Psoas muscle (tissue), 8 donors: ENCODE measurements around the gene TNNT1. TPM values are rescaled to one million over a fixed set of nuclear protein-coding genes. Genes with fewer than 3 reads are reported as not detected.

Experiments
- ATAC-seq, 4 donors: fragments of 200-7000 bp; cut with Tn5 transposase; one replicate each; pipeline ENCODE4 v1.9.1; 2020; ENCODE audit warnings: moderate library complexity in 3 of 4, mild to moderate bottlenecking in 2 of 4
- DNase-seq, 2 donors: peaks; one replicate each; pipeline ENCODE4 v3.0.0-alpha.2; 2020
- H3K27ac ChIP-seq: fragments of 200-600 bp; one replicate; pipeline ENCODE4 v1.8.0; 2022
- H3K27me3 ChIP-seq, 3 donors: fragments of 200-600 bp in 1 of 3; one replicate each; pipeline versions ENCODE4 v1.6.1 to v1.8.0; 2013 to 2022; ENCODE audit warnings: low read length in 2 of 3, mild to moderate bottlenecking in 2 of 3, moderate library complexity in 1 of 3; ENCODE audit not compliant: insufficient read depth in 3 of 3
- H3K36me3 ChIP-seq, 2 donors: fragments of 200-600 bp in 1 of 2; one replicate each; pipeline versions ENCODE4 v1.6.1 to v1.8.0; 2013 to 2022; ENCODE audit warnings: low read depth in 1 of 2, mild to moderate bottlenecking in 1 of 2, moderate library complexity in 1 of 2; ENCODE audit not compliant: insufficient read depth in 1 of 2
- H3K4me1 ChIP-seq: fragments of 200-600 bp; one replicate; pipeline ENCODE4 v1.8.0; 2022
- H3K4me3 ChIP-seq: fragments of 200-600 bp; one replicate; pipeline ENCODE4 v1.8.0; 2022; ENCODE audit warnings: mild to moderate bottlenecking
- H3K9me3 ChIP-seq: fragments of 200-600 bp; one replicate; pipeline ENCODE4 v1.8.0; 2022
- WGBS, 3 donors: extraction: QIAGEN DNeasy Blood & Tissue Kit; methylation state at CpG; one replicate each; pipeline versions ENCODE4 v1.1.6 to v1.1.7; 2013; 5-methylcytosine and 5-hydroxymethylcytosine counted together
- intact Hi-C, 2 donors: fragments of 100-400 bp; cut with DNase I; formaldehyde crosslinking; loops; one replicate each; pipeline versions ENCODE4 v1.11.0 to v1.14.2; 2022
- polyA plus RNA-seq, 3 donors: library from polyadenylated mRNA; stranded (reverse); fragments of 200-250 nt; gene quantifications; one replicate each; pipeline ENCODE4 v1.2.3, GENCODE V29; 2013
- total RNA-seq, 4 donors: library from RNA; stranded (reverse); fragmentation: NEBNext Ultra II Directional in 2 of 4; extraction: Animal tissue kit (Norgen Biotek cat#: 25700) in 2 of 4; gene quantifications; one replicate each; pipeline versions ENCODE4 v1.2.1 to v1.2.4, GENCODE V29; 2021 to 2023
- TF ChIP-seq, protein P1 (sequence below): fragments of 200-600 bp; IDR thresholded peaks from one replicate; pipeline ENCODE4 v1.8.0; 2022; ENCODE audit warnings: antibody characterized with exemption
- donor health status: healthy with polysubstance abuse.
- donor health status: DM: no; HTN: no; CAD: no; lungs with moderate emphysema.
- donor health status: Bipolar disorder and iron deficiency.
- donor health status: healthy.
- donor health status: DM: yes; HTN: yes; CAD: no.
- donor health status: DM: no; HTN: no; CAD: no.
- donor health status: DM: no; HTN: no; CAD: no.
- donor health status: DM: yes; HTN: yes; CAD: no.

The TNNT1 gene
- total and polyA plus RNA-seq, 7 donors, result 4,522 to 12,694 (median 9,346) TPM

DNA sequence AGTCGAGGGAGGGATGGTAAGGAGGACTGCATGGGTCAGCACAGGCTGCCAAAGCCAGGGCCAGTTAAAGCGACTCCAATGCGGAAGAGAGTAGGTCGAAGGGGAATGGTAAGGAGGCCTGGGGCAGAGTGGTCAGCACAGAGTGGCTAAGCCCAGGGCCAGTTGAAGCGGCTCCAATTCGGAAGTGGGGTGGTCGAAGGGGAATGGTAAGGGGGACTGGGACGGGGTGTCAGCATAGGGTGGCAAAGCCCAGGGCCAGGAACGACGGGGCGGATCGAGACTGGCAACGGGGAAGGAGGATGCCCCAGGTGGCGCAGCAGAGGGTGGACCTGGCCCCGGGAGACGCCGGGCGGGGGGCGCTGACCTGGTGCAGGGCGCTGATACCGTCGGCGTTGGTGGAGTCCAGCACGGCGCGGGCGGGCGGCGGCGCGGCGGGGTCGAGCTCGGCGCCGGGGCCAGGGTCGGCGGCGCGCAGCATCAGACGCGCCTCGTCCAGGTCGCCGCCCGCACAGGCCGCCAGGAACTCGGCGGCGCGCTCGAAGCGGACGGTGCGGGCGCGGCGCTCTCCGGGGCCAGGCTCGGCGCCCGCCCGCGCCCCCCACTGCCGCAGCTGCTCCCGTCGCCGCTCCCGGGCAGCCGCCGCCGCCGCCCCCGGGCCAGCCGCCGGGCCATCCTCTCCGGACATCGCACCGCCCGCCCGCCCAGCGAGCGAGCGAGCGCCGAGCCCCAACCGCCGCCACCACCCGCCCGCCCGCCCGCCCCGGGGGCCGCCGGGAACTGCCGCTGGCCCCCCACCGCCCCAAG lies 31.9 kb downstream of the TNNT1 start, which contains the start of gene PPP1R12C:
TSS of gene PPP1R12C (minus strand) at position 779 of the 804 bp plus-strand sequence. CDS start at position 685, 94 bp downstream.
- peak within 1 kb of the TSS; percentile 83 for H3K27ac ChIP-seq
- H3K4me1 ChIP-seq, result peaks cover 15% of the 10 kb centered on the region
- peaks cover 0 to 3% of the 10 kb centered on the region in 2 donors for H3K36me3 ChIP-seq
- WGBS, 3 donors, result 1% methylated on average over 27 to 97 of the region's 97 CpGs
- no peaks in the 10 kb centered on the region for H3K9me3 ChIP-seq
- peak within 1 kb of the TSS; percentile 89 for H3K4me3 ChIP-seq
- no peaks in the 10 kb centered on the region for H3K27me3 ChIP-seq
- intact Hi-C loops, result no loop called here
- TF ChIP-seq, protein P1, sequence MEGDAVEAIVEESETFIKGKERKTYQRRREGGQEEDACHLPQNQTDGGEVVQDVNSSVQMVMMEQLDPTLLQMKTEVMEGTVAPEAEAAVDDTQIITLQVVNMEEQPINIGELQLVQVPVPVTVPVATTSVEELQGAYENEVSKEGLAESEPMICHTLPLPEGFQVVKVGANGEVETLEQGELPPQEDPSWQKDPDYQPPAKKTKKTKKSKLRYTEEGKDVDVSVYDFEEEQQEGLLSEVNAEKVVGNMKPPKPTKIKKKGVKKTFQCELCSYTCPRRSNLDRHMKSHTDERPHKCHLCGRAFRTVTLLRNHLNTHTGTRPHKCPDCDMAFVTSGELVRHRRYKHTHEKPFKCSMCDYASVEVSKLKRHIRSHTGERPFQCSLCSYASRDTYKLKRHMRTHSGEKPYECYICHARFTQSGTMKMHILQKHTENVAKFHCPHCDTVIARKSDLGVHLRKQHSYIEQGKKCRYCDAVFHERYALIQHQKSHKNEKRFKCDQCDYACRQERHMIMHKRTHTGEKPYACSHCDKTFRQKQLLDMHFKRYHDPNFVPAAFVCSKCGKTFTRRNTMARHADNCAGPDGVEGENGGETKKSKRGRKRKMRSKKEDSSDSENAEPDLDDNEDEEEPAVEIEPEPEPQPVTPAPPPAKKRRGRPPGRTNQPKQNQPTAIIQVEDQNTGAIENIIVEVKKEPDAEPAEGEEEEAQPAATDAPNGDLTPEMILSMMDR, result no peak
- ATAC-seq, result peak in 2 of 4 donors; percentile 0
- DNase-seq, result peak; percentile 52 to 68

DNA sequence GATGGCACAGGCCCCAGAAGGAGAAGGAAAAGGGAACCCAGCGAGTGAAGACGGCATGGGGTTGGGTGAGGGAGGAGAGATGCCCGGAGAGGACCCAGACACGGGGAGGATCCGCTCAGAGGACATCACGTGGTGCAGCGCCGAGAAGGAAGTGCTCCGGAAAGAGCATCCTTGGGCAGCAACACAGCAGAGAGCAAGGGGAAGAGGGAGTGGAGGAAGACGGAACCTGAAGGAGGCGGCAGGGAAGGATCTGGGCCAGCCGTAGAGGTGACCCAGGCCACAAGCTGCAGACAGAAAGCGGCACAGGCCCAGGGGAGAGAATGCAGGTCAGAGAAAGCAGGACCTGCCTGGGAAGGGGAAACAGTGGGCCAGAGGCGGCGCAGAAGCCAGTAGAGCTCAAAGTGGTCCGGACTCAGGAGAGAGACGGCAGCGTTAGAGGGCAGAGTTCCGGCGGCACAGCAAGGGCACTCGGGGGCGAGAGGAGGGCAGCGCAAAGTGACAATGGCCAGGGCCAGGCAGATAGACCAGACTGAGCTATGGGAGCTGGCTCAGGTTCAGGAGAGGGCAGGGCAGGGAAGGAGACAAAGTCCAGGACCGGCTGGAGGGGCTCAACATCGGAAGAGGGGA lies 32.7 kb downstream of the TNNT1 start:
- peak; percentile 65 to 80 for DNase-seq
- 2 to 4% (median 4%) methylated on average over 25 of the region's 25 CpGs for WGBS, 3 donors
- no peaks in the 10 kb centered on the region for H3K9me3 ChIP-seq
- peak in 1 of 4 donors; percentile 7 for ATAC-seq
- peak overlapping the region; percentile 83 for H3K27ac ChIP-seq
- H3K4me1 ChIP-seq, result peaks cover 15% of the 10 kb centered on the region
- H3K36me3 ChIP-seq, result peaks cover 0 to 3% of the 10 kb centered on the region in 2 donors
- intact Hi-C loops, result no loop called here
- H3K27me3 ChIP-seq, result no peaks in the 10 kb centered on the region
- TF ChIP-seq, protein P1, result no peak
- H3K4me3 ChIP-seq, result peak overlapping the region; percentile 89

DNA sequence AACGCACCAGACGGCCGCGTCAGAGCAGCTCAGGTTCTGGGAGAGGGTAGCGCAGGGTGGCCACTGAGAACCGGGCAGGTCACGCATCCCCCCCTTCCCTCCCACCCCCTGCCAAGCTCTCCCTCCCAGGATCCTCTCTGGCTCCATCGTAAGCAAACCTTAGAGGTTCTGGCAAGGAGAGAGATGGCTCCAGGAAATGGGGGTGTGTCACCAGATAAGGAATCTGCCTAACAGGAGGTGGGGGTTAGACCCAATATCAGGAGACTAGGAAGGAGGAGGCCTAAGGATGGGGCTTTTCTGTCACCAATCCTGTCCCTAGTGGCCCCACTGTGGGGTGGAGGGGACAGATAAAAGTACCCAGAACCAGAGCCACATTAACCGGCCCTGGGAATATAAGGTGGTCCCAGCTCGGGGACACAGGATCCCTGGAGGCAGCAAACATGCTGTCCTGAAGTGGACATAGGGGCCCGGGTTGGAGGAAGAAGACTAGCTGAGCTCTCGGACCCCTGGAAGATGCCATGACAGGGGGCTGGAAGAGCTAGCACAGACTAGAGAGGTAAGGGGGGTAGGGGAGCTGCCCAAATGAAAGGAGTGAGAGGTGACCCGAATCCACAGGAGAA lies 33.5 kb downstream of the TNNT1 start:
- intact Hi-C loops, result no loop called here
- Histone ChIP-seq H3K4me1 (peaks cover 15% of the 10 kb centered on the region), H3K27ac (peak overlapping the region; percentile 83), H3K9me3 (no peaks in the 10 kb centered on the region), H3K27me3 (no peaks in the 10 kb centered on the region), H3K36me3 (peaks cover 0 to 3% of the 10 kb centered on the region in 2 donors), H3K4me3 (peak overlapping the region; percentile 89)
- DNase-seq, result peak in 1 of 2 donors; percentile 34
- no peak for ATAC-seq
- TF ChIP-seq, protein P1, result no peak
- 51 to 53% (median 53%) methylated on average over 13 of the region's 13 CpGs for WGBS, 3 donors

DNA sequence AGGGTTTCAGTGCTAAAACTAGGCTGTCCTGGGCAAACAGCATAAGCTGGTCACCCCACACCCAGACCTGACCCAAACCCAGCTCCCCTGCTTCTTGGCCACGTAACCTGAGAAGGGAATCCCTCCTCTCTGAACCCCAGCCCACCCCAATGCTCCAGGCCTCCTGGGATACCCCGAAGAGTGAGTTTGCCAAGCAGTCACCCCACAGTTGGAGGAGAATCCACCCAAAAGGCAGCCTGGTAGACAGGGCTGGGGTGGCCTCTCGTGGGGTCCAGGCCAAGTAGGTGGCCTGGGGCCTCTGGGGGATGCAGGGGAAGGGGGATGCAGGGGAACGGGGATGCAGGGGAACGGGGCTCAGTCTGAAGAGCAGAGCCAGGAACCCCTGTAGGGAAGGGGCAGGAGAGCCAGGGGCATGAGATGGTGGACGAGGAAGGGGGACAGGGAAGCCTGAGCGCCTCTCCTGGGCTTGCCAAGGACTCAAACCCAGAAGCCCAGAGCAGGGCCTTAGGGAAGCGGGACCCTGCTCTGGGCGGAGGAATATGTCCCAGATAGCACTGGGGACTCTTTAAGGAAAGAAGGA lies 34.4 kb downstream of the TNNT1 start:
- H3K36me3 ChIP-seq, result peaks cover 3 to 4% of the 10 kb centered on the region in 2 donors
- DNase-seq, result peak in 1 of 2 donors; percentile 40
- WGBS, 3 donors, result 77 to 86% (median 81%) methylated on average over 8 to 9 of the region's 9 CpGs
- TF ChIP-seq, protein P1, result no peak
- H3K9me3 ChIP-seq, result no peaks in the 10 kb centered on the region
- H3K4me1 ChIP-seq, result peaks cover 15% of the 10 kb centered on the region
- peak overlapping the region; percentile 89 for H3K4me3 ChIP-seq
- no peaks in the 10 kb centered on the region for H3K27me3 ChIP-seq
- intact Hi-C loops, result no loop called here
- no peak for ATAC-seq
- H3K27ac ChIP-seq, result peak overlapping the region; percentile 3
